Subcutaneous abdominal adipose tissue (tissue), 5 donors: Measurements from ENCODE around the gene PTPRG.

ENCODE experiments used
- H3K27ac ChIP-seq: one replicate; pipeline ENCODE4 v1.7.0; 2013; ENCODE audit warnings: low read depth, mild to moderate bottlenecking, inconsistent platforms, low read length, moderate library complexity
- H3K27me3 ChIP-seq, 5 donors: one replicate each; pipeline ENCODE4 v1.7.0; 2013; ENCODE audit warnings: low read length in 5 of 5, inconsistent platforms in 1 of 5; ENCODE audit not compliant: control insufficient read depth in 5 of 5, insufficient read depth in 4 of 5
- H3K36me3 ChIP-seq, 5 donors: one replicate each; pipeline ENCODE4 v1.7.0; 2013; ENCODE audit warnings: low read length in 5 of 5; ENCODE audit not compliant: control insufficient read depth in 5 of 5, insufficient read depth in 5 of 5
- H3K4me1 ChIP-seq, 5 donors: one replicate each; pipeline ENCODE4 v1.7.0; 2013; ENCODE audit warnings: low read length in 5 of 5, mild to moderate bottlenecking in 3 of 5, moderate library complexity in 1 of 5; ENCODE audit not compliant: control insufficient read depth in 5 of 5, insufficient read depth in 5 of 5
- H3K4me3 ChIP-seq, 5 donors: one replicate each; pipeline ENCODE4 v1.7.0; 2013; ENCODE audit warnings: low read length in 5 of 5, low read depth in 1 of 5
- H3K9ac ChIP-seq, 5 donors: one replicate each; pipeline ENCODE4 v1.7.0; 2013; ENCODE audit warnings: low read length in 5 of 5, mild to moderate bottlenecking in 4 of 5, moderate library complexity in 3 of 5
- H3K9me3 ChIP-seq, 5 donors: one replicate each; pipeline ENCODE4 v1.7.0; 2013; ENCODE audit warnings: low read length in 5 of 5; ENCODE audit not compliant: control insufficient read depth in 5 of 5
- donor health status: healthy.
- donor health status: healthy.
- donor health status: healthy.
- donor health status: healthy.
- donor health status: healthy.

The PTPRG gene

DNA sequence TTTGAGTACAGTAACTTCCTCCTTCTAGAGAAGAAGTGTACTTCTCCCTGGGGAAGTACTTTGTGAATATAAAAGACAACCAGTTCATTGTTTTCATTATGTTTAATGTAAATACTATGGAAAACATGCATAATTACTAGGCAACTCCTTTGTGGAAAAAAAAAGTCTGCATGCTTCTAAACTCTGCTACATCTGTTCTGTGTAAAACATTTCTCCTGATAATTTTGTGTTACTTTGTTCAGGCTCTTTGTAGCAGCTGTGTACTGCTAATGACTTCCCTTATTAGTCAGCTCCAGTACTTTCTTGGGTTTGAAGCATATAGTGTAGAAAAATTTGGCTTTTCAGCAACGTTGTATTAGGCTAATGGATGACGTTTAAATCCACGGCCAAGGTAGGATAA lies 700.4 kb downstream of the PTPRG start:
- no peak overlapping the region for H3K4me3 ChIP-seq
- no peak overlapping the region for H3K9ac ChIP-seq

DNA sequence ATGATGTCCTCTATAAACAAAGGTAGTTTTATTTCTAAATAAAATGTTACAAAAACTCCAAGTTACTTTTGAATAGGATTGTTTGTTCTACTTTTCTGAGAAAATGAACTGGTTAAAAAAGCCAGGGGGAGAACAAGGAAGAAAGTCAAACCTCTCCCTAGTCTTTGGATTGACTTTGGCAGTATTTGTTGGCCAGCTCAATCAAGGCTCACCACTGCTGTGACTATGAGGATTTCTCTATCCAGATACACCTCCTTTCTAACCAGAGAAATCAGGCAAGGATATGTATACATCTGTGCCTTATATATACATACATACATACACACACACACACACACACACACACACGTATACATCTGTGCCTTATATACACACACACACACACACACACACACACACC lies 704.2 kb downstream of the PTPRG start:
- peaks cover 26 to 51% (median 42%) of the 10 kb centered on the region in 5 donors for H3K36me3 ChIP-seq
- H3K4me1 ChIP-seq, result no peaks in the 10 kb centered on the region
- no peaks in the 10 kb centered on the region for H3K27me3 ChIP-seq
- H3K9me3 ChIP-seq, result no peaks in the 10 kb centered on the region
- H3K27ac ChIP-seq, result no peak overlapping the region
- no peak overlapping the region for H3K9ac ChIP-seq
- no peak overlapping the region for H3K4me3 ChIP-seq

More for the DNA sequence above, 700.4 kb downstream of the PTPRG start:
- H3K27ac ChIP-seq, result no peak overlapping the region
- no peaks in the 10 kb centered on the region for H3K9me3 ChIP-seq
- no peaks in the 10 kb centered on the region for H3K27me3 ChIP-seq
- H3K36me3 ChIP-seq, result peaks cover 10 to 25% (median 21%) of the 10 kb centered on the region in 5 donors
- no peaks in the 10 kb centered on the region for H3K4me1 ChIP-seq

DNA sequence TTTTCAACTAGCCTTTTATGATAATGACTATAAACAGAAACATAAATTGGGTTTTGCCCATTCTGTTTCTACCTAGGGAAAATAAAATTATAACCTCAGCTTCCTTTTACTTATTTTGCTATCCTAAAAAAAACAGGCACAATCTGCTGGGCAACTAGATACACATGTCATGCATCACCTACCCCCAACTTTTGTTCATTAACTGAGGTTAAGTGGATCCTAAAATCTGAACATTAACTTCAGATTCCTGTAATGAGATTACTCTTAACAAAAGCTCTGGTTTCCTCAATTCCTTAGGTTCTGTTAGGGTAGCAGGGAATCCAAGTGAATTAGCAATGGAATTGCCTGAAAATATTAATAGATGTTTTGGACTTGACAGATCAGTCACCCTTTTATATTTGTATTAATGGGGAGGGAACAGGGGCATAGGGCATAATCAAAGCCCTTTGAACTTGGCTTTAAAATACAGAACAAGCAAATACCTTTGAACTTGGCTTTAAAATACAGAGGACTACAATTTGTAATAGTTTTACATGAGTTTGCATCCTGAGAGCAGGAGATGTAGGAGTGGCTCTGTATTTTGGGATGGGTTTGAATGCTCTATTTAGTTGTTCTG lies 705.4 kb downstream of the PTPRG start:
- Histone ChIP-seq H3K27me3 (no peaks in the 10 kb centered on the region), H3K27ac (no peak overlapping the region), H3K36me3 (peaks cover 29 to 58% (median 51%) of the 10 kb centered on the region in 5 donors), H3K4me1 (no peaks in the 10 kb centered on the region), H3K9me3 (no peaks in the 10 kb centered on the region), H3K4me3 (no peak overlapping the region), H3K9ac (no peak overlapping the region)

DNA sequence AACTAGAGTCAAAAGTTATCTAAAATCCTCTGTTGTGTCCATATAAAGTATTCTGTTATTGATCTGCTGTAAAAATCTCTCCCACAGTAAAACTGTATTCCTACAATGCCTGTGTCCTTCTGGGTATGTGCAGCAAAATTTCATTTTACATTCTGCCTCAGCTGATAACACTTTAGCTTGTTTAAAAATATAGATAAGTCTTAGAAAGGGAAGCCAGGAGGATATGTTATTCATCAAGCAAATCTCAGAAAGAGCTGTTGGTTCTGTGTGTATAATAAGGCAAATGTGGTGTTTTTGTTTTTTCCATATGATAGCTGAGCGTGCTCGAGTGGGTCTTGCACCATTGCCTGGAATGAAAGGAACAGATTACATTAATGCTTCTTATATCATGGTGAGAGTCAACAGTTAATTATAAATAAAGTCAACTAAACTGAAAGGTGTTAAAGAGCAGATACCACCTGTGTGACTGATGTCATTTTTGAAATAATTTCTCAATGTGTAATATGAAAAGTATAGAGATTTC lies 715.3 kb downstream of the PTPRG start:
- H3K27me3 ChIP-seq, result no peaks in the 10 kb centered on the region
- no peak overlapping the region for H3K27ac ChIP-seq

DNA sequence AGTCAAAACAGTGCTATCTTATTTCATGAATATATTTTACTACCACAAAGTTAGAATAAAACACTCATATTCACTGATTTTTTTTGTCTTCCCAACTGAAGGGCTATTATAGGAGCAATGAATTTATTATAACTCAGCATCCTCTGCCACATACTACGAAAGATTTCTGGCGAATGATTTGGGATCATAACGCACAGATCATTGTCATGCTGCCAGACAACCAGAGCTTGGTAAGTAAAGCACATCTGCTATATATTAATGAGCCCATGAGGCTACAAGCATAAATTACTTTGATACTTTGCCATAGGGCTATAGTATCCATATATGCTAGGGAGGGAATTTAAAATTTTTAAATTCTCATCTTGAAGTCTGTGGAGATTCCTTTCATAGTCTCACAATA lies 716.1 kb downstream of the PTPRG start:
- H3K4me3 ChIP-seq, result no peak overlapping the region
- H3K36me3 ChIP-seq, result peaks cover 24 to 73% (median 36%) of the 10 kb centered on the region in 5 donors
- no peak overlapping the region for H3K27ac ChIP-seq
- no peaks in the 10 kb centered on the region for H3K4me1 ChIP-seq
- H3K9ac ChIP-seq, result no peak overlapping the region
- H3K9me3 ChIP-seq, result no peaks in the 10 kb centered on the region
- no peaks in the 10 kb centered on the region for H3K27me3 ChIP-seq

More for the DNA sequence above, 715.3 kb downstream of the PTPRG start:
- Histone ChIP-seq H3K4me1 (no peaks in the 10 kb centered on the region), H3K4me3 (no peak overlapping the region), H3K9me3 (no peaks in the 10 kb centered on the region), H3K36me3 (peaks cover 24 to 73% (median 37%) of the 10 kb centered on the region in 5 donors), H3K9ac (no peak overlapping the region)

DNA sequence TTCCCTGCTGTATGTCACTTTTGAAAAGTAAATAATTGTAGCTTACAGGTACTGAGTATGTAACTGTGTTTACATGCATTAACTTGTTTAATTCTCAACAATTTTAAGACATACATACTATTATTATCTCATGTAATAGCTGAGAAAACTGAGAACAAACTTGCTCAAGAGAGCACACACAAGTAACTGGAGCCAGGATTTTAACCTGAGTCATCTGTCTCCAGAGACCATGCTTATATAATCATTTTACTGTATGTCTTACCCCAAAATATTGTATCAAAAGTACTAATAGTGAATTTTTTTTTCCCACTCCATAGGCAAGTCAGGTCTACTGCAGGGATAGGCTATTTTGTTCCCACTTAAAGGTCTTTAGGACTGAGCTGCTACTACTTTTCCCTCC lies 716.6 kb downstream of the PTPRG start:
- Histone ChIP-seq H3K4me3 (no peak overlapping the region), H3K9ac (no peak overlapping the region), H3K9me3 (no peaks in the 10 kb centered on the region), H3K27ac (no peak overlapping the region), H3K4me1 (no peaks in the 10 kb centered on the region), H3K36me3 (peaks cover 21 to 77% (median 33%) of the 10 kb centered on the region in 5 donors), H3K27me3 (no peaks in the 10 kb centered on the region)

DNA sequence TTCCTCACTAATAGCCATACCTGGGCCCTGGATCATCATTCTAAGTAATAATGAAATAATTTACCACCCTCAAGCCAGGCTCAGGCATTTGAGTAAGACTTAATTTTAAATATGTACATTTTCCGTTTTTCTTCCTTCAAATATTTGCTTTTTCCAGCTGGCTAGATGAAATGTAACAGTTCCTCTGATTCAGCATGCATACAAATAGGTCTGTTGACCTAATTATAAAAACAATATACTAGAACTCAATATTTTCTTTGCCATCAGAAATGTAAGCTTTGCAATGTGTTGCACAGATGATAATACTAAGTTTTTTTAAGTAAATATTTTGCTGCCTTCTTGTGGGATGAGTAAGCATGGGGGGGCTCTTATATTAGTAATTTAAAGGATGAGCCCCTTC lies 720.4 kb downstream of the PTPRG start:
- Histone ChIP-seq H3K36me3 (peaks cover 13 to 58% (median 28%) of the 10 kb centered on the region in 5 donors), H3K4me3 (no peak overlapping the region), H3K27ac (no peak overlapping the region), H3K27me3 (no peaks in the 10 kb centered on the region), H3K9me3 (no peaks in the 10 kb centered on the region), H3K9ac (no peak overlapping the region), H3K4me1 (no peaks in the 10 kb centered on the region)

DNA sequence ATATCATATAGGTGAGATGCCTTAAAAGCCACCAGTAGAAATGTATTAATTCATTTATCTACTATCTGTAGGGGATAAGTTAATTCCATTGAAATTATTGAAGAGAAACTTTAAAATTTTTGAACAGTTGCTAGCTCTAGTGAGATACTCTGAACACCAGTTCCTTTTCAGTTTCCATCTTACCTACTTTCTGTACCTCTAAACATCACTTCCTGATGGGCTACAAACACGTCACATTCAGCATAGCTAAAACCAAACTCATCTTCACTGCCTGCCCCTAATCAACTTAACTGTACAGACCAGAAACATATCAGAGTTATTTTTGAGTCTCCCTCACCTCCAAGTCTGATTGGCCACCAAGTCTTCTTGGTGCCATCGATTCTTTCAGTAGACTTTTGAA lies 723.1 kb downstream of the PTPRG start:
- Histone ChIP-seq H3K36me3 (peaks cover 6 to 38% (median 11%) of the 10 kb centered on the region in 5 donors), H3K27me3 (no peaks in the 10 kb centered on the region), H3K4me3 (no peak overlapping the region), H3K27ac (no peak overlapping the region), H3K9ac (no peak overlapping the region), H3K4me1 (no peaks in the 10 kb centered on the region), H3K9me3 (no peaks in the 10 kb centered on the region)

DNA sequence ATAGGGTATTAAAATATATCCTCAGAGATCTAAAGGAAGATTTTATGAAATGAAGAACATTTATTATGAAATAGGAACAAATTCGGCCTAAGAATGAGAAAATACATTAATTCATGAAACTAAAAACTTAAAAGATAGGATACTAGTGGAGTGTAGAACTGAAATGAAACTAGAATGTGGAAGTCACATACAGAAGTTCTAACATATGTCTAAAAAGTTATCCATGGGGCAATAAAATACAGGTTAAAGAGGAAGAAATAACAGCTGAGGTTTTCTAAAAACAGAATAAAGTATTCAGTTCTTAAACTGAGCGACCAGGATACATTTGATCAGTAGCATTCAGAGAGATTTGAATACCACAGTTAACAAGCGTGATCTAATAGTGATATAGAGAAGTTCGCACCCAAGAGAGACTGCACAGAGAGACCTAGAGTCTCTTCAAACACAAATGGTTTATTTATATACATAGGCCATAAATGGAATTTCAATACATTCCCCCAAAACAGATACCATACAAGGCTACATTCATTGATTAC lies 726.1 kb downstream of the PTPRG start:
- Histone ChIP-seq H3K9me3 (no peaks in the 10 kb centered on the region), H3K27ac (no peak overlapping the region), H3K4me1 (no peaks in the 10 kb centered on the region), H3K27me3 (no peaks in the 10 kb centered on the region), H3K4me3 (no peak overlapping the region), H3K9ac (no peak overlapping the region), H3K36me3 (peaks cover 6 to 22% (median 10%) of the 10 kb centered on the region in 5 donors)

DNA sequence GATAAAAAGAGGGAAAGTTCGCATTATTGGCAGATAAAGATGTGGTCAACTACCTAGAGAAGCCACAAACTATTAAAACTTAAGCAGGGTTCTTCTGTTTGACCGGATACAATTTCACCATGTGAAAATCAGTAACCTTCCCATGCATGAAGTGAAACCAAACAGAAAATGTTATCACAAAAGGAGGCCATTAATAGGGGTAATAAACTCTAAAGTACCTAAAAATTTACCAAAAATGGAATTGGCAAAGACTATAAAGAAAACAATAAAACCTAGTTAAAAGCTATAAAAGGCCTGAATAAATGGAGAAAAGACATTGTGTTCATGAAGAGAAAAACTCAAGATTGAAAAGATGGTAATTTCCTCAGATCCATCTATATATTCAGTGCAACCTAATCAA lies 728.6 kb downstream of the PTPRG start:
- no peak overlapping the region for H3K27ac ChIP-seq
- H3K9me3 ChIP-seq, result no peaks in the 10 kb centered on the region
- H3K36me3 ChIP-seq, result peaks cover 9 to 34% (median 15%) of the 10 kb centered on the region in 5 donors
- no peaks in the 10 kb centered on the region for H3K4me1 ChIP-seq
- no peaks in the 10 kb centered on the region for H3K27me3 ChIP-seq
- H3K4me3 ChIP-seq, result no peak overlapping the region
- no peak overlapping the region for H3K9ac ChIP-seq
